HEK293T (cell line): ENCODE data around the gene PGAP2.
"Not testable (repeated sequence)": the region's sequence is repeated elsewhere in the genome, so short reads cannot be mapped to it uniquely, and the experiment has no call there.

Experiments used
- CTCF ChIA-PET: fragments of 350-600 bp; formaldehyde crosslinking; extraction: SDS; loops from one replicate; lab custom pipeline; 2021; ENCODE audit warnings: antibody characterized with exemption, inconsistent platforms; lab: Yijun Ruan, JAX
- POLR2A ChIA-PET: fragments of 350-600 bp; formaldehyde crosslinking; extraction: SDS; loops from one replicate; lab custom pipeline; 2020; ENCODE audit warnings: antibody characterized with exemption, inconsistent platforms; lab: Yijun Ruan, JAX
- DNase-seq: peaks from one replicate; pipeline ENCODE4 v3.0.0; 2012; ENCODE audit warnings: mixed read lengths; ENCODE audit errors: extremely low spot score
- ARNT ChIP-seq: fragments of 450-650 bp; IDR thresholded peaks from 2 replicates; pipeline ENCODE4 v1.6.1; 2017; ENCODE audit warnings: mild to moderate bottlenecking
- BHLHE40 ChIP-seq: fragments of 450-650 bp; IDR thresholded peaks from 2 replicates; pipeline ENCODE4 v1.6.1; 2016; ENCODE audit warnings: mild to moderate bottlenecking, moderate library complexity, borderline replicate concordance
- CTBP1 ChIP-seq: fragments of 450-650 bp; IDR thresholded peaks from 2 replicates; pipeline ENCODE4 v1.6.1; 2016; ENCODE audit warnings: borderline replicate concordance
- ELF4 ChIP-seq: fragments of 450-650 bp; IDR thresholded peaks from 2 replicates; pipeline ENCODE4 v1.6.1; 2017; ENCODE audit warnings: antibody characterized with exemption
- FOXA1 ChIP-seq: fragments of 450-650 bp; IDR thresholded peaks from 2 replicates; pipeline ENCODE4 v1.6.1; 2016; ENCODE audit warnings: mild to moderate bottlenecking
- FOXK2 ChIP-seq: fragments of 450-650 bp; IDR thresholded peaks from 2 replicates; pipeline ENCODE4 v1.6.1; 2016; ENCODE audit warnings: mild to moderate bottlenecking
- FOXM1 ChIP-seq: fragments of 450-650 bp; IDR thresholded peaks from 2 replicates; pipeline ENCODE4 v1.6.1; 2017; ENCODE audit warnings: mild to moderate bottlenecking, borderline replicate concordance
- HDGF ChIP-seq: fragments of 450-650 bp; IDR thresholded peaks from 2 replicates; pipeline ENCODE4 v1.6.1; 2017; ENCODE audit warnings: antibody characterized with exemption, borderline replicate concordance
- L3MBTL2 ChIP-seq: fragments of 450-650 bp; conservative IDR thresholded peaks from 2 replicates; pipeline ENCODE4 v1.6.1; 2016; ENCODE audit warnings: mild to moderate bottlenecking
- LEF1 ChIP-seq: fragments of 450-650 bp; IDR thresholded peaks from 2 replicates; pipeline ENCODE4 v1.6.1; 2017; ENCODE audit warnings: mild to moderate bottlenecking, borderline replicate concordance
- NFRKB ChIP-seq: fragments of 450-650 bp; IDR thresholded peaks from 2 replicates; pipeline ENCODE4 v1.6.1; 2016; ENCODE audit warnings: mild to moderate bottlenecking, moderate library complexity
- PKNOX1 ChIP-seq: fragments of 450-650 bp; IDR thresholded peaks from 2 replicates; pipeline ENCODE4 v1.6.1; 2016
- SP1 ChIP-seq: fragments of 450-650 bp; IDR thresholded peaks from 2 replicates; pipeline ENCODE4 v1.6.1; 2017
- SUZ12 ChIP-seq: fragments of 450-650 bp; IDR thresholded peaks from 2 replicates; pipeline ENCODE4 v1.6.1; 2016; ENCODE audit warnings: mild to moderate bottlenecking
- TARDBP ChIP-seq: fragments of 450-650 bp; IDR thresholded peaks from 2 replicates; pipeline ENCODE4 v1.6.1; 2016
- ZNF384 ChIP-seq: fragments of 450-650 bp; IDR thresholded peaks from 2 replicates; pipeline ENCODE4 v1.6.1; 2016

PGAP2 gene

GRCh38 chr11:3781423-3781822, 26.9 kb upstream of the PGAP2 start:
- ChIA-PET CTCF (interaction anchor here (1.0 kb wide), 1 partner anchor 27 kb away, joined by 3 read pairs; the partner anchor contains the start of gene PGAP2), POLR2A (no interaction called here)
- no peak for DNase-seq
- TF ChIP-seq ZNF384: no peak
- no peak for TF ChIP-seq ELF4
- no peak for TF ChIP-seq PKNOX1
- no peak for TF ChIP-seq BHLHE40
- TF ChIP-seq TARDBP: no peak
- no peak for TF ChIP-seq NFRKB
- no peak for TF ChIP-seq ARNT
- no peak for TF ChIP-seq LEF1
- no peak for TF ChIP-seq SP1
- no peak for TF ChIP-seq SUZ12
- no peak for TF ChIP-seq L3MBTL2
- no peak for TF ChIP-seq HDGF
- TF ChIP-seq CTBP1: no peak
- no peak for TF ChIP-seq FOXM1
- TF ChIP-seq FOXA1: no peak
- TF ChIP-seq FOXK2: no peak

- ChIA-PET POLR2A (no interaction called here), CTCF (no interaction called here)
- TF ChIP-seq FOXA1 (no peak), LEF1 (no peak), TARDBP (no peak)
- DNase-seq: no peak
These were observed 25.4 kb upstream of the PGAP2 start for GRCh38 chr11:3782963-3783362.

GRCh38 chr11:3783611-3784010, 24.7 kb upstream of the PGAP2 start:
- DNase-seq: no peak
- ChIA-PET CTCF (no interaction called here), POLR2A (no interaction called here)

GRCh38 chr11:3786781-3787428, 21.5 kb upstream of the PGAP2 start:
- DNase-seq: no peak
- ChIA-PET POLR2A (no interaction called here), CTCF (no interaction called here)
- TF ChIP-seq SUZ12 (no peak), ARNT (no peak), ELF4 (no peak), NFRKB (no peak), CTBP1 (no peak), SP1 (no peak), PKNOX1 (no peak), LEF1 (no peak), L3MBTL2 (no peak), BHLHE40 (no peak), TARDBP (no peak), FOXM1 (no peak), FOXA1 (no peak), ZNF384 (no peak)

More at GRCh38 chr11:3783611-3784010, 24.7 kb upstream of the PGAP2 start:
- TF ChIP-seq FOXM1 (no peak), HDGF (no peak), L3MBTL2 (no peak), SP1 (no peak), ZNF384 (no peak), LEF1 (no peak), BHLHE40 (no peak), ARNT (no peak), SUZ12 (no peak), NFRKB (no peak), ELF4 (no peak), CTBP1 (no peak), PKNOX1 (no peak), FOXA1 (no peak), TARDBP (no peak)

GRCh38 chr11:3794387-3794786, 14.0 kb upstream of the PGAP2 start:
- CTCF ChIA-PET, DNase-seq, POLR2A ChIA-PET: not testable (repeated sequence)

- POLR2A ChIA-PET: no interaction called here
- CTCF ChIA-PET: no interaction called here
- TF ChIP-seq BHLHE40 (no peak), PKNOX1 (peak; percentile 37), FOXA1 (no peak)
- no peak for DNase-seq
These were observed 13.0 kb upstream of the PGAP2 start for GRCh38 chr11:3795131-3796001.
